SIG-M5 (cell line): ENCODE results near the gene GPR18.

ENCODE experiments used
- DNase-seq: peaks from one replicate; lab custom pipeline; 2025; lab: John Stamatoyannopoulos, UW

GPR18 gene

DNA sequence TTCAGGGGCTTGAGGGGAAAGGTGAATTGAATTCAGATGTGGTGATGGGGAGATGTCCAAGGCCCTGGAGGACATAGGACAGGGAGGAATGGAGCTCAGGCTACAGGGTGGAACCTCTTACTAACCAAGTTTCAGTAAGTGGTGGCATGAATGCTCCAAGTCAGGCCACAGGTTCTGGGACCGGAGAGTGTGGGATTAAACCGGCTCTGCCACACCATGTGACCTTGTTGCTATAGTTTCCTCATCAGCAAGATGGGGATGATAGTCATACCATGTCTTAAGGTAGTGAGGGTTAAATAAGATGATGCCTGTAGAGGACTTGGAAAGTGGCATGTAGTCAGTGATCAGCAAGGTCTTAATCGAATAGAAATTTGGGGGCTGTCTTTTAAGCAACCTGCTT, 32.7 kb upstream of the GPR18 start:
- DNase-seq: no peak

DNA sequence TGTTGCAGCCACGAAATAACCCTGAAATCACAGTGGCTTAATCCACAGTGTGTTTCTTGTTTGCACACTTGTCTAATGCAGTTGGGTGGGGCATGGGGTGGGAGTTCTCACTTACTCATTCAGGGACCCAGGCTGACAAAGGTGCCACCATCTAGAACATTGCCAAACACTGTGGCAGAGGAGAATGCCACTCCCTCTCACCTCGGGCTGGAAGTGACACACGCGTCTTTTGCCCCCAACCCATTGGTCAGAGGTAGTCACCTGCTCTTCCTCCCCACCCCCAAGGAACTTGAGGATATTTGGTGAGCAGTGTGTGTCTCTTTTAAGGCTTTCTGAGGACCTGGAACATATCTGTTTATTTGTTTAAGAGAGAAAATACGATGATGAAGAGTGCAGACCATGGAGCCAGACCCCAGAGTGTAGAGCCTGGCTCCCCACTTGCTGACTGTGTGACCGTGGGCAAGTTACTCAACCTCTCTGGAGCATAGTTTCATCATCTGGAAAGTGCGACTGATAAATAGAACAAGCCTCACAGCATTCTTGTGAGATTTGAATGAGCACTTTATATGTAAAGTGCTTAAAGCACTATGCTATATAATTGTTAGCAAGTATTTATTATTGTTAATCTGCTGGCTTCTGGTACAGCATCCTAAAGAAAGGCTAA, 31.6 kb upstream of the GPR18 start:
- DNase-seq: no peak

DNA sequence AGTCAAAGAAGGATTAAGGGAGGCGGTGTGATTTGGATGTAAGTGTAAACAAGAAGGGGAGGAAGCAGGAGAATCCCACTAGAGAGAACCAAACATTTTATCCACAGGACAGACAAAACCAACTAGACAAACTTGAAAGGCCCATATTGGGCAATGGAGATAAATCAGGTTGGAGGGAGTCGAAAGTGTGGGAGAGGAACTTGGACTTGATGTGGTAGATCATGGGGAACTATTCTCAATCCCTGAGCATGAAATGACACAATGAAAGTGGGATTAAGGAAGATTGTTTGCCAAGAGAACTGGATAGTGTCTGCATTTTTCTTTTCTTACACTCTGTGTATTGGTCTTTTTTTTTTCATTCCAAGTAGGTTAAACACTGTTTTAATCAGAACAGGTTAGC, 31.1 kb upstream of the GPR18 start:
- no peak for DNase-seq

DNA sequence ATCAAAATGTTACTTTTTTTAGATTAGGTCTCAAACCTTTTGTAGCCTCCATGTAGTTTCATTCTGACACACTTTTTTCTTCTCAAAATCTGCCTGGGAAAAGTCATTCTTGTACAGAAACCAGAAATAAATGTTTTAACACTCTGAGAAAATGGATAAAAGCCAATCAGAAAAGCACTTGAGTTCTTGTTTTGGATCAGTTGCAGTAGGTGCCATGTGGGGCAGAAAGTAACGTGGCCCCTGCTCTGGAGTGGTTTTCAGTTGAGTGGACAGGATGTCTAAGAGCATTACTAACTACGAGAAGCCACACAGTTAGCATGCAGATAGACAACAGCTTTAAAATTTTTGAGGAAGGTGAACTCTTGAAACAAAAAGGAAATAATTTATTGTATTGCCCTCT, 29.9 kb upstream of the GPR18 start:
- DNase-seq: no peak

DNA sequence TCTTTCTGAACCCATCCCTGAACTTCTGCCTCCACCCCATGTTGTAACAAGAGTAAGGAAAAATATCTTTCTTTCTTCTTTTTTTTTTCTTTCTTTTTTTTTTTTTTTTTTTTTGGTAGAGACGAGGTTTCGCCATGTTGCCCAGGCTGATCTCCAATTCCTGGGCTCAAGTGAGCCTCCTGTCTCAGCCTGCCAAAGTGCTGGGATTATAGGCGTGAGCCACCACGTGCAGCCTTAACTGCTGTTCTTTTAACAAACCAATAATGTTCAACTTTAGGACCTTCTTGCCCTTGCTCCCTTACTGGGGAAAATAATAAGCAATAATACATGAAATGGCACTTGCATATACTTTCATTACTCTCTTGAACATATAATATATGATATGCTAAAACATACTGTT, 29.4 kb upstream of the GPR18 start:
- DNase-seq: no peak

DNA sequence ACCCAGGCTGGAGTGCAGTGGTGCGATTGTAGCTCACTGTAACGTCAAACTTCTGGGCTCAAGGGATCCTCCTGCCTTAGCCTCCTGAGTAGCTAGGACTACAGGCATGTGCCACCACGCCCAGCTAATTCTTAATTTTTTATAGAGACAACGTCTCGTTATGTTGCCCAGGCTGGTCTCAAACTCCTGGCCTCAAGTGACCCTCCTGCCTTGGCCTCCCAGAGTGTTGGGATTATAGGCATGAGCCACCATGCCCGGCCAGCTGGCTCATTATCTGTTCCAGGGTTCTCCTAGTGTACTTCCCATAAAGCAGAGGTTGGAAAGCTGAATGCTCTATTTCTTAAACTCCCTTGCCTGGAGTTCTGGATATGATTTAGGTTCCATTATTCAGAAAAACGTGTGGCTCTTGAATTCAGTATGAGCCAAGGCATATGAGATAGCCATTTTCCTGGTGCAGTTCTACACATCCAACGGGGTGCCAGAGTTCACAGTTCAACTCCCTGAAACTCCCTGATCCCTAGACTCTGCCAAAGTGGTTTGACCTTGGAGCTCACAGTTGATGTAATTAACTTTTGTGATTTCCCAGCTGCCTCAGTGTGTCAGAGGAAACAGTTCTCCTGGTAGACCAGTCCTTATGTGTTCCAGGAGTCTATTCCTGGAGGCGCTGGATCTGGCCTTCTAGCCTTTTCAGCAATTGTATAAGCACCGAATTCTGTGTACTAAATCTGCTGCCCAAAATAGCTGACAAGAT, 27.4 kb upstream of the GPR18 start:
- no peak for DNase-seq

DNA sequence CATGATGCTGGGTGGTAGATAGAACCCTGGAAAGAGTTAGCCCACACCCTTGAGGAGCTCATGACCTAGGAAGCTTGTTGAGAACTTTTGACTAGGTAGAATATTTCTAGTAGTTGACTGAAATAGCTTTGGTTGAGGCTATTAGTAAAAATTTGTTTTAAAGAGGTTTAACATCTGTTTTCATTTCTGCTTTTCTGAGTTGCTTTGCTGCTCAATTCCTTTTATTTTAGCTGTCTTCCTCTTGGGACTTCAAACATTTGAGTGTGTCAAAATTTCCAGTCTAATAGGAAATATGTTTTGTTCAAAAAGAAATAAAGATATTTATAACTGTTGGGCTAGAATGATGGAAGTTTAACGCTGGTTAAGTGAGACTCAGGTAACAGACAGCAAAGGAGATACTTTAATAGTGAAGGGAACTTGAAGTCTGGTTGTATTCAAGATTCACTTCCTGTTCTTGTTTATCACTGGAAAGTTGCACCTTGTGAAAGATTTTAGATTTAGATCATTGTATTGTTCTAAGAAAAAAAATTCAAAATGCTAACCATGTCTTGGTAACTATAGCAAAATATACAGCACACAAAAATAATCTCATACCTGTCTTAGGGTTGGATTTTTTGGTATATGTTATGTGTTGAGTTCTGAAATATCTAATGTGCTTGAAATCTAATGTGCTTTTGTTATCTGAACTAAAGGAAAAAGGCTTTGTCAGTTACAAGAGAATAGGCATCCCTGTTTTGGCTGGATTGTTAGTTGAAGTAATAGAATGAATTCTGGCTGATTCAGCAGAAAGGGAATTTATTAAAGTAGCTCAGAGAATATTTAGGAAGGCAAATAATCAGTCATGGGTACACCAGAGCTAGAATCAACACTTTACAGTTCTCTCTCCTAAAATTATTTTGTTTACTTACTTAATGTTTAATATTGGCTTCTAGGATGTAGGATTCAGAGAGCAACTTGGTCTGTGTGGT, 24.4 kb upstream of the GPR18 start:
- no peak for DNase-seq

DNA sequence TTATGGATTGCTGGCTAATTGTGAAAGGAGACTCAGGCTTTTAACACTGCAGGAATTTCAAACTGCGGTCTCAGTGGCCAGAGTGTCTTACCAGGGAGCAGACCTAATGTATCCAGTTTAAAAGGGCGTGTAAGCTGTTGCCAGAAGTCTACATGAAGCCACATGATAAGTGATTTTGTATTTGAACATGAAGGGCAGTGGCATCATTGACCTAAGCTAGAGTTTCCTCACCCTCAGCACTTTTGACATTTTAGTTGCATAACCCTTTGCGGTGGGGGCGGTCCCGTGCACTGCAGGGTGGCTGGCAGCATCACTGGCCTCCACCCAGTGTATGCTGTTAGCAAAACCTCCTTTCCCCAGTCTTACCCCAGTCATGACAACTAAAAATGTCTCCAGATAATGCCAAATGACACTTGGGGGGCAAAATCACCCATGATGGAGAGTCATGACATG, 23.7 kb upstream of the GPR18 start:
- DNase-seq: peak; percentile 68

DNA sequence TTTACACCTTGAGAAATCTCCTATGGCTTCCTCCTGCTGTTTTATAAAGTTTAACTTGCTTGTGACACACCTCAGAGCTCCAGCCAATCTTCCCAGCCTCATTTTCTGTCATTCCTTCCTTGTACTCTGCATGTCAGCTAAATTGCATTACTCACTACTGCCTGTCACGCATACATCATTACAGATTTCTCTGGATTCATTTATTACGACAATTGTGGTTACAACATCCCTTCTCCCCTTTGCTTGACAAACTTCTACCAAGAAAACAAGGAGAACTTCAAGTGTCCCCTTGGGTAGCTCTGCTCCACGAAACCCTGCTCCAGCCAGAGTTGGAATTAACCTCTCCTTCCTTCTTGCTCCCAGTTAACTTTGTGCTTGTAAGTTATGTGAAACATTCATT, 22.0 kb upstream of the GPR18 start:
- peak; percentile 39 for DNase-seq

DNA sequence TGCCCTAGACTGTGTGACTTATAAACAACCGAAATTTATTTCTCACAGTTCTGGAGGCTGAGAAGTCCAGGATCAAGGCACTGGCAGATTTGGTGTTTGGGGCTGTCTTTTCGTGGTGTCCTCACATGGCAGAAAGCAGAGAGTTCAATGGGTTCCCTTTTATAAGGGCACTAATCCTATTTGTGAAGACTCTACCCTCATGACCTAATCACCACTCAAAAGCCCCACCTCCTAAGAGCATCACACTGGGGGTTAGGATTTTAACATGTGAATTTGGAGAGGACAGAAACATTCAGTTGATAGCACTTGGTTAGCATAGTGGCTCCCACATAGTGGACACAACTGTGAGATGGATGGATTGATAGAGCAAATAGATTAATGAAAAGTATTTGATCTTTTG, 21.5 kb upstream of the GPR18 start:
- no peak for DNase-seq

DNA sequence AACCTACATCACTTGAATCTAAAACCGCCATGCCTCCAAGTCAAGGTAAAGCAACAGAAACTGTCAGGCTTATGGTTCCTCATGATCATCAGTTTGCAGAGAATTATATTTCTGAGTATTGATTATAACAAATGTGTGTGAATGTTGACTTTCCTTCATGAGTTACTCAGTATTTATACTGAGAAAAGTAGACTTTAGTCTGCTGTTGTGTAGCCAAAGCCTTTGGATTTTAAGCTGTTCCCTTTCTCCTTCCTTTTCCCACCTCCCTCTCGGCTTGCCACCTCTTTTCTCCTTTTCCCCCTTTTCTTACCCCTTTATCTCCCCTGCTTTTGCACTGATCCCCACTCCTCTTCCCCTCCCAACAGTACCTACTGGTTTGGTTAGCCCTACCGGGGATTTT, 20.7 kb upstream of the GPR18 start:
- DNase-seq: no peak

DNA sequence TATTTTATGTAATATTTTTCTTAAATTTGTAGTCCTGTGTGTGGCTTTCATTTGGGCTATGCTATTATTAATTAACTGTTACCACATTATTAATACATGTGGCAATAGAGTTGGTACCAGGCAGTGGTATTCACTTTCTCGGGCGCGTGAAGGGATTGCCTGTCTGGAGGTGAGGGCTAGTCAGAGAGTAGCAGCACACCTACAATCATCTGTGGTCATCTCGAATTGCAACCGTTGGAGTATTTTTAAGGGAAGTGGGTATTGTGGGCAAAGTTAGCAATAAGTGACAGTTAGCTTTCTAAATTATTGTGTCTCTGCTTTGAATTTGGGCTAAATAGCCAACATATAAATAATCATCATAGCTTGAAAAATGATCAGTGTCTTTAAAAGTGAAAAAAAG, 20.0 kb upstream of the GPR18 start:
- DNase-seq: no peak

DNA sequence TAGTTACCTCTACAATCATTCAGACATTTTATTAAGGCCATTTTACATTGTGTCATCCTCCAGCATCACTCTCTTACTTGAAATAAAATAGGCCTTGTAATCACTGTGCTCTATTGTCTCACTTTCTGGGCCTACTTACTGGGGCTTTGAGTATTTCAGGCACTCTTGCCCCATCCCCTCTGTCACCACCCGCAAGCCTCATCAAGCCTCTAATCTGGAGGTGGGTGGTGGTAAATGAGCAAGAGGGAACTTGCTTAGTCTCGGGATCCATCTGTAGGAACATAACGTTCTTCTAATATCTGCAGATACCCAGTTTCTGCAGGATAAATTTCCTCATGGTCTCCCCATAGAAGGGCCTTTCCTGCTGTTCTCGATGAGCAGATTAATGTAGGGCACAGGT, 19.4 kb upstream of the GPR18 start:
- DNase-seq: peak; percentile 89

DNA sequence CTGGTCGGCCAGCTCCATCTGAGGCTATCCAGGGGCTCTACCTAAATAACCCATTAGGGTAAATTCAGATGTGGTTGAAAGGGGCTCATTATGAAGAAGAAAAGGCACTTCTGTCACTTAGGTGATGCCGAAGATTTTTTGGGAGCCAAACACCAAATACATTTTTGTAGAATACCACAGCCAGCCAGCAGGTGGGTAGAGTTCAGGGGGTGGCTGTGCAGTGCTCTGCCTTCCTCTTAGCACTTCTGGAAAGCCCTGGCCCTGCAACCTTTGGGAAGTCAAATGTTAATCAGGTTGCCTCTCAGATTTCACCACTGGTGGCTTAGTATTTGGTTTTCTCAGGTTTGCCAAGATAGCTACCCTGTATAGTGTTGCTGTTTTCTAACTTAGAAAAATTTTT, 18.5 kb upstream of the GPR18 start:
- DNase-seq: no peak

DNA sequence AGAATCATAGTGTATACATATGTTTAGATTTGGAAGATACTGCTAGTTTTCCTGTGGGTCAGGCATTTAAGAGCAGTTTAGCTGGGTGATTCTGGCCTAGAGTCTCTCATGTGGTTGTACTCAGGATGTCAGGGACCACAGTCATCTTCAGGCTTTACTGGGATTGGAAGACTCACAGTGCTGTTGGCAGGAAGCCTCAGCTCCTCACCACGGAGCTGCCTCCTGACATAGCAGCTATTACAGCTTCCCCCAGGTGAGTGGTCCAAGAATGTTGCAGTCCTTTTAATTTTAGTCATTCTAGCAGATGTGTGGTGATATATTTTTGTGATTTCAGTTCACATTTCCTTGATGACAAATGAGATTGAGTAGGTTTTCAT, 16.9 kb upstream of the GPR18 start:
- DNase-seq: no peak

DNA sequence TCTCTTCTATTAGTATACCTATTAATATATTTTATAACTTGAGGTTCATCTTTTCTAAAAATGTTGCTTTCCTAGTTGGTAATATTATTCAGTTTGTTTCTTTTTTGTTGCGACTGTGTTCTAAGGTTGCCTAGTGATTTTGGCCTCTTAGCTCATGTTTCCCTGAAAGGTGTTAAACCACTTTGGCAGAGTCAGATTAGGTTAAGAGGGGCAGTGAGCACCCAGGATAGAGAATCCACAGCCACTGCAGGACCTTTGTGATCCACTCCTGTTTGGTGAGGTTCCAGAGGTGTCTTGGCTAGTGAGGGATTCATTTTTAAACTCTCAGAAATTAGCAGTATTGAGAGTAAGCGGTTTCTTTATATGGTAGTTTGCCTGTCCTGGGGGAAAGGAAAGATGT, 14.9 kb upstream of the GPR18 start:
- DNase-seq: no peak

DNA sequence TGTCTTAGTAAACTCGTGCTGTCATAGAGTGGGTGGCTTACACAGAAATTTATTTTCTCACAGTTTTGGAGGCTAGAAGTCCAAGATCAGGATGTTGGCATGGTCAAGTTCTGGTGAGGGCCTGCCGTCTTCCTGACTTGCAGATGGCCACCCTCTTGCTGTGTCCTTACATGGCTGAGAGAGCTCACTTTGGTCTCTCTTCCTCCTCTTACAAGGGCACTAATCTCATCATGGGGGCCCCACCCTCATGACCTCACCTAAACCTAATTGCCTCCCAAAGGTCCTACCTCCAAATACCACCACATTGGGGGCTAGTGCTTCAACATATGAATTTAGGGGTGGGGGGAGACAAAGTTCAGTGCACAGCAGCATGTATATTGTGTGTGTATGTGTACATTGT, 14.3 kb upstream of the GPR18 start:
- no peak for DNase-seq

DNA sequence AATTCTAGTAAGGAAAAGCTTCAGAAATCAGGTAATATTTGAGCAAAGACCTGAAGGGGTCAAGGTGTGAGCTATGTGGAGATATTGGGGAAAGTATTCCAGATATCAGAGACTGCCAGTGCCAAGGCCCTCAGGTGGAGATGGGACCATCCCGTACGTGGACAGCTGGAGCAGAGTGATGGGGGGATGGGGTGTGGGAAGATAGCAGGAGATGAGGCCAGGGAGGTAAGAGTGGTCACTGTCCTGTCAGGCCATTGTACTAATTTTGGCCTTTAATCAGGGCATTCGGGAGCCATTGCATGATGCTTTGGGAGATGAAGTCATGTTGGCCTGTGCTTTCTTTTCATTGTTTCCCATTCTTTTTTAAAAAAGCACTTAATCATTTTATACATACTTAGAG, 13.1 kb upstream of the GPR18 start:
- no peak for DNase-seq

DNA sequence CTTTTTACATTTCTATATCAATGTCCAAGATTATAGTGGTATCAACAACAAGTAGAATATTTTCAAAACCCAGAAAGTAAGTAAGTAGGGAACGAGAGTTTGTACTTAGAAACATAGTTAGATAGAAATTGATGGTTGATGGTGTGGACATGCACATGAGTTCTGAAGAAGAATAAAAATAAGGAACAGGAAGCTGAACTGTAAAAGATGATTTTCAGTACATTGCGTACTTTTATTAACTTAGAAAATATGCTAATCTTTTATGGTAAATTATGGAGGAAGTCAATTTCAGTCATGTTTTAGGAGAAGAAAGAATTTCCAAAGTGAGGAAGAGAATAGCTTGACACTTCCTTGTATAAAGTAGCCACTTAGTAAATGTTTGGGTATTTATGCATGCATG, 12.3 kb upstream of the GPR18 start:
- no peak for DNase-seq

DNA sequence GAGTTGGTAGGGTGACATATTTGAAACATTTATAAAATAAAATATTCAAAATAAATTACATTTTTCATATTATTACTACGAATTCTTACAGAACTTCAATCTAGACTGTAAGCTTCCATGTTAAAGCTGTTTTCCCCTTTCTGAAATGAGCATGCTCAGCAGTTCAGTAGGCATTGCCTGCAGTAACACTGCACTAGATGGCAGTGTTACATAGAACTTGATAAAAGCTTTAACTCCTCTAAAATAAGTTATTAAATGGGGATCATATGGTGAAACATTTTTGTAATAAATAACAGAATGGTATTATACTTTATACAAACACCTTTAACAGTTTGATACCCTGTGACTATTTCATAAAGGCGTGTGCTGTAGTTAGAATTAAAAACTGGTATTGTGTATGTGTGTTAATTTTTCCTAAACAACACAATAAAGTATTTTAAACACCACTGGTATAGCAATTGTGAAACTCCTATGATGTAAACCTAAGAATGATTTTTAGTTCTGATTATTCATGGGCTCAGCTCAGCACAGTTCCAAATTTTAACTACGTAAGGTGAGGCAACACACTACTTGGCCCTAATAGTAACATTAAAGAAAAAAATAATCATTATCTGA, 11.6 kb upstream of the GPR18 start:
- DNase-seq: no peak

DNA sequence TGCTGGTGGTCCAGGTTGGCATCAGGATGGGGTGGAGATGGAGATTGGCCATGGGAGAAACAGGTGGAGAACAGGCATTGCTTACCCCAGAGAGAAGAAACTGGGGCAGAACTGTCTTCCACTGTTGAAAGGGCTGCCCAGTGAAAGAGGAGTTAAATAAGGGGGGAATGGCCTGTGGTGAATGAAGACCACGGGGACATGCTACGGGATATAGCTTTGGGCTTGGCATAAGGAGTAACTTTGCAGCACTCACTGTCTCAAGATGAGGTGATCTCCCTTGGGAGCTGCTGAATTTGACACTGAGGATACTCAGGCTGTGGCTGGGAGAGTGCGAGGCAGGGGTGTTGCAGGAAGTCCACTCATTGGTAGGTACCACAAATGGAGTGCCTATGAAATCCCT, 10.6 kb upstream of the GPR18 start:
- DNase-seq: no peak

DNA sequence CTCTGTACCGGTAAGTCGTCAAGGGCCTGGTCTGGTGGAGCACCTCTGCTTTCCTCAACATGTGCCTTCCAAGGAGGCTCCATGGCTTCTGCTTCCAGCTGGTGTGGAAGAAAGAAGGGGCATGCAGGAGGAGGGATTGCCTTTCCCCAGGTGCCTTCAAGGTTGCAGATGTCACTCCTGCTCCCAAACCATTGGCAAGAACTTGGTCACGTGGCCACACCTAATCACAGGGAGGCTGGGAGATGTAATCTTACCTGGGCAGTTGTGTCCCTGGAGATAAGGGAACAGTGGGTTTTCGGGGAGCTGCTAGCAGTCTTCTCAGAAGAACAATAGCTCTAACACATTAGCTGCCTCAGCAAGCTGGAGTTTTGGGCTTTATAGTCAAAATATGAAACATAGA, 9.7 kb upstream of the GPR18 start:
- no peak for DNase-seq
